Caco-2 (cell line): ENCODE results near the gene INSL3. TPM values are rescaled to one million over a fixed set of nuclear protein-coding genes. Genes with fewer than 3 reads are reported as not detected.

Source experiments
- BruUV-seq: library from RNA; stranded (reverse); fragments of 400-500 nt; replicated peaks from 2 replicates; lab custom pipeline; 2021; lab: Mats Ljungman, UMichigan
- CTCF ChIA-PET: fragments of 300-600 bp; sonication (Branson Sonifier 250); formaldehyde crosslinking; loops from one replicate; lab custom pipeline; 2022; ENCODE audit warnings: antibody characterized with exemption; lab: Charles Lee
- POLR2A ChIA-PET: fragments of 300-600 bp; sonication (Branson Sonifier 250); formaldehyde crosslinking; loops from one replicate; lab custom pipeline; 2022; ENCODE audit warnings: antibody characterized with exemption; lab: Charles Lee
- DNase-seq, 2 experiments: peaks; one replicate each; pipeline versions ENCODE4 v3.0.0 to v3.0.0-alpha.2; 2020 to 2022
- H3K27me3 ChIP-seq: replicated peaks from 2 replicates; pipeline ENCODE4 v1.6.0; 2011; ENCODE audit warnings: low read length; ENCODE audit not compliant: control insufficient read depth, insufficient read depth
- H3K36me3 ChIP-seq: 2 replicates; pipeline ENCODE4 v1.5.1; 2011; ENCODE audit warnings: low read length; ENCODE audit not compliant: control insufficient read depth, insufficient read depth
- H3K4me1 ChIP-seq: fragments of 250-450 bp; sonication (Bioruptor Pico); 2 replicates; pipeline ENCODE4 v1.5.1; 2020; ENCODE audit warnings: mild to moderate bottlenecking
- H3K4me3 ChIP-seq: 2 replicates; pipeline ENCODE4 v1.5.1; 2011; ENCODE audit warnings: low read depth, mild to moderate bottlenecking, control low read depth, low read length
- H3K9me3 ChIP-seq: fragments of 250-450 bp; sonication (Bioruptor Pico); 2 replicates; pipeline ENCODE4 v1.5.1; 2020; ENCODE audit warnings: mild to moderate bottlenecking, moderate library complexity
- H3K27ac Mint-ChIP-seq: one replicate; pipeline ENCODE4 v1.8.0; 2022; ENCODE audit warnings: mixed read lengths; ENCODE audit not compliant: unreplicated experiment
- H3K27me3 Mint-ChIP-seq: one replicate; pipeline ENCODE4 v1.8.0; 2022; ENCODE audit warnings: mixed read lengths; ENCODE audit not compliant: insufficient read depth, unreplicated experiment
- H3K36me3 Mint-ChIP-seq: one replicate; pipeline ENCODE4 v1.8.0; 2022; ENCODE audit warnings: mild to moderate bottlenecking, mixed read lengths; ENCODE audit not compliant: insufficient read depth, unreplicated experiment
- H3K4me1 Mint-ChIP-seq: one replicate; pipeline ENCODE4 v1.8.0; 2022; ENCODE audit warnings: low read depth, mixed read lengths; ENCODE audit not compliant: unreplicated experiment
- H3K4me3 Mint-ChIP-seq: one replicate; pipeline ENCODE4 v1.8.0; 2022; ENCODE audit warnings: mild to moderate bottlenecking, moderate library complexity, mixed read lengths; ENCODE audit not compliant: unreplicated experiment
- H3K9me3 Mint-ChIP-seq: one replicate; pipeline ENCODE4 v1.8.0; 2022; ENCODE audit warnings: mixed read lengths; ENCODE audit not compliant: unreplicated experiment
- intact Hi-C: fragments of 100-400 bp; cut with micrococcal nuclease; formaldehyde crosslinking; loops from one replicate; pipeline ENCODE4 v1.10.0; 2022; ENCODE audit not compliant: unreplicated experiment
- total RNA-seq: library from RNA; stranded (reverse); gene quantifications from 2 replicates; pipeline ENCODE4 v1.2.3, GENCODE V29; 2022
- TF ChIP-seq, protein P1 (sequence below), 2 experiments: fragments of 200-600 bp in 1 of 2; IDR thresholded peaks; 1 replicate in 1 of 2; 2 replicates in 1 of 2; pipeline versions ENCODE4 v1.5.1 to v1.8.0; 2011 to 2022; ENCODE audit warnings: antibody characterized with exemption in 1 of 2, control low read depth in 1 of 2, inconsistent platforms in 1 of 2, low read depth in 1 of 2, low read length in 1 of 2, mild to moderate bottlenecking in 1 of 2, moderate library complexity in 1 of 2; ENCODE audit not compliant: insufficient read depth in 1 of 2, severe bottlenecking in 1 of 2, unreplicated experiment in 1 of 2

The INSL3 gene
- total RNA-seq, 1 experiment from 2014 or later, result not detected

DNA sequence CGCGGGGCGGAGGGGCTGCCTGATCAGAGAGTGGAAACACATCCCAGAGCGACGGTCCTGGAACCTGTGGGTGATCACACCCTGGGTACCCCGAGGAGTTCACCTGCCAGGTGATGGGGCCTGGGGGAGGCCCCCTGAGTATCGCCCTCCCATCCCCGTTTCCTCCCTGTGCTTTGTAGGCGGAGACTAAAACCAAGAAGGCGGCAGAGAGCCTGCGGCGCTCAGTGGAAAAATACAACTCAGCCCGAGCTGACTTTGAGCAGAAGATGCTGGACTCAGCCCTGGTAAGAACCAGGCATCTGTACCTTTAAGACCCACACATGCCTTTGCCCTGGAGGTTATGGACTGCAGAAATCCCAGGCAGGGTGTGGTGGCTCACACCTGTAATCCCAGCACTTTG, 50.7 kb downstream of the INSL3 start:
- intact Hi-C loops, result no loop called here
- no peak for DNase-seq
- Histone ChIP-seq H3K27me3 (no peaks in the 10 kb centered on the region), H3K4me3 (no peak overlapping the region), H3K9me3 (no peaks in the 10 kb centered on the region), H3K4me1 (no peaks in the 10 kb centered on the region), H3K36me3 (no peaks in the 10 kb centered on the region)
- H3K4me1 Mint-ChIP-seq, result no peaks in the 10 kb centered on the region
- ChIA-PET POLR2A (no interaction called here), CTCF (no interaction called here)
- no peaks in the 10 kb centered on the region for H3K9me3 Mint-ChIP-seq
- H3K4me3 Mint-ChIP-seq, result no peak overlapping the region
- H3K27me3 Mint-ChIP-seq, result no peaks in the 10 kb centered on the region
- TF ChIP-seq, protein P1, sequence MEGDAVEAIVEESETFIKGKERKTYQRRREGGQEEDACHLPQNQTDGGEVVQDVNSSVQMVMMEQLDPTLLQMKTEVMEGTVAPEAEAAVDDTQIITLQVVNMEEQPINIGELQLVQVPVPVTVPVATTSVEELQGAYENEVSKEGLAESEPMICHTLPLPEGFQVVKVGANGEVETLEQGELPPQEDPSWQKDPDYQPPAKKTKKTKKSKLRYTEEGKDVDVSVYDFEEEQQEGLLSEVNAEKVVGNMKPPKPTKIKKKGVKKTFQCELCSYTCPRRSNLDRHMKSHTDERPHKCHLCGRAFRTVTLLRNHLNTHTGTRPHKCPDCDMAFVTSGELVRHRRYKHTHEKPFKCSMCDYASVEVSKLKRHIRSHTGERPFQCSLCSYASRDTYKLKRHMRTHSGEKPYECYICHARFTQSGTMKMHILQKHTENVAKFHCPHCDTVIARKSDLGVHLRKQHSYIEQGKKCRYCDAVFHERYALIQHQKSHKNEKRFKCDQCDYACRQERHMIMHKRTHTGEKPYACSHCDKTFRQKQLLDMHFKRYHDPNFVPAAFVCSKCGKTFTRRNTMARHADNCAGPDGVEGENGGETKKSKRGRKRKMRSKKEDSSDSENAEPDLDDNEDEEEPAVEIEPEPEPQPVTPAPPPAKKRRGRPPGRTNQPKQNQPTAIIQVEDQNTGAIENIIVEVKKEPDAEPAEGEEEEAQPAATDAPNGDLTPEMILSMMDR (IDR thresholded peaks at IDR 0.05; ENCODE audit: insufficient read depth in 1 of 2, low read depth in 1 of 2, low read length in 1 of 2, severe bottlenecking in 1 of 2, unreplicated experiment in 1 of 2), result no peak
- BruUV-seq, result no TSS peak
- no peaks in the 10 kb centered on the region for H3K36me3 Mint-ChIP-seq
- no peak overlapping the region for H3K27ac Mint-ChIP-seq

DNA sequence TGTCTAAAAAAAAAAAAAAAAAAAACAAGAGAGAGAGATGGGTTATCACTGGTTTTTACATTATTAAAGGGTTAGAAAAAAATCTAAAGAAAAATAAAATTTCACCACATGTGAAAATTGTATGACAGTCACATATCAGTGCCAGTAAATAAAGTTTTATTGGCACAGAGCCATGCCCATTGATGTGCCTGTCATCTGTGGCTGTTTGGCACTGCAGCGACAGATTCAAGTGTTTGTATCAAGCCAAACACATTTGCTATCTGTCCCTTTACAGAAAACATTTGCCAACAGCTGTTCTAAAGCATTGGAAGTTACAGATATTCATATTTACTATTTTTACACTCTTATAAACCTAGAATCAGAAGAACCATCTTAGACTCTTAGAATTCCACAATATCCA, 53.8 kb downstream of the INSL3 start:
- H3K4me3 ChIP-seq, result no peak overlapping the region
- Mint-ChIP-seq H3K9me3 (no peaks in the 10 kb centered on the region), H3K27ac (no peak overlapping the region), H3K4me1 (no peaks in the 10 kb centered on the region), H3K36me3 (no peaks in the 10 kb centered on the region), H3K27me3 (no peaks in the 10 kb centered on the region), H3K4me3 (no peak overlapping the region)
- no peaks in the 10 kb centered on the region for H3K36me3 ChIP-seq
- H3K27me3 ChIP-seq, result no peaks in the 10 kb centered on the region
- CTCF ChIA-PET, result interaction anchor here (0.6 to 1.7 kb wide), 3 partner anchors 89 to 164 kb away, joined by 3 to 20 read pairs (median 3); no protein-coding TSS in a partner anchor
- intact Hi-C loops, result loop anchor here (5.0 kb wide), 1 partner anchor 90 kb away; no protein-coding TSS in a partner anchor
- BruUV-seq, result no TSS peak
- no peak for DNase-seq
- H3K9me3 ChIP-seq, result no peaks in the 10 kb centered on the region
- TF ChIP-seq, protein P1 (IDR thresholded peaks at IDR 0.05; ENCODE audit: insufficient read depth in 1 of 2, low read depth in 1 of 2, low read length in 1 of 2, severe bottlenecking in 1 of 2, unreplicated experiment in 1 of 2), result no peak
- H3K4me1 ChIP-seq, result no peaks in the 10 kb centered on the region
- POLR2A ChIA-PET, result no interaction called here

DNA sequence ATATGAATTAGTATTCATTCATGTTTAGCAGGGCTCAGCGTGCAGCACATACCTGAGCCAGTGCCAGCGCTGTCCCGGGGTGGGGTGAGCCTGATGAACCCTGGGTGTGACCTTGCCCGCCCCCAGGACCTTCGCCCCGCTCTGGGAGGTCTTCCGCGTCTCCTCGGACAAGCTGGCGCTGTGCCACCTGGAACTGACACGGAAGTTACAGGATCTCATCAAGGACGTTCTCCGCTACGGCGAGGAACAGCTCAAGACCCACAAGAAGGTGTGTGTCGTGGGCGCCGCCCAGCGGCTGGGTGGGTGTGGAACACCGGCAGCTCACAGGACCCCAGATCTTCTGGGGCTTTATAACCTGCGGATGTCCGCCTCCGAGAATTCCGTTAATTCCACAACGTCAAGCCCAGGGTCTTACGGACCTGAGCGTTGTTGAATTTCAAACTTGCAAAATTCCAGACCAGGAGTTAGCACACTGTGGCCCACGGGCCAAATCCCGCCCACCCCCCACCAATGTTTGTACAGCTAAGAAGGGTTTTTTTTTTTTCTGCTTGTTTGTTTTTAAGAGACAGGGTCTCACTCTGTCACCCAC, 54.7 kb downstream of the INSL3 start:
- POLR2A ChIA-PET, result interaction anchor here (0.5 to 0.9 kb wide), 2 partner anchors 93 to 100 kb away, joined by 5 to 6 read pairs; partner anchors contain the start of gene RPL18A
- H3K9me3 ChIP-seq, result no peaks in the 10 kb centered on the region
- no TSS peak for BruUV-seq
- H3K4me1 ChIP-seq, result no peaks in the 10 kb centered on the region
- H3K4me3 ChIP-seq, result peak overlapping the region; percentile 28
- Mint-ChIP-seq H3K4me3 (peak overlapping the region; percentile 73), H3K27ac (no peak overlapping the region), H3K4me1 (no peaks in the 10 kb centered on the region), H3K27me3 (no peaks in the 10 kb centered on the region), H3K9me3 (no peaks in the 10 kb centered on the region), H3K36me3 (no peaks in the 10 kb centered on the region)
- H3K36me3 ChIP-seq, result no peaks in the 10 kb centered on the region
- CTCF ChIA-PET, result interaction anchor here (0.6 to 1.7 kb wide), 23 partner anchors 8 to 633 kb away, joined by 3 to 20 read pairs (median 5); partner anchors contain the start of genes CCDC124, MAP1S, MVB12A and RPL18A
- peak; percentile 86 to 88 for DNase-seq
- TF ChIP-seq, protein P1 (IDR thresholded peaks at IDR 0.05; ENCODE audit: insufficient read depth in 1 of 2, low read depth in 1 of 2, low read length in 1 of 2, severe bottlenecking in 1 of 2, unreplicated experiment in 1 of 2), result peak; percentile 69 to 90
- intact Hi-C loops, result loop anchor here (1.0 to 5.0 kb wide), 2 partner anchors 89 kb away; no protein-coding TSS in a partner anchor
- no peaks in the 10 kb centered on the region for H3K27me3 ChIP-seq

Other genes starting within 250 kb of the INSL3 start
- 0.18 and 0.23 TPM in 2 replicates for gene UNC13A, start 133.2 kb downstream of the INSL3 start, total RNA-seq
- 51.4 and 58.2 TPM in 2 replicates for gene MAP1S, start 102.0 kb downstream of the INSL3 start, total RNA-seq
- gene FCHO1, start 70.0 kb downstream of the INSL3 start, total RNA-seq, result 0.35 and 0.39 TPM in 2 replicates
- gene B3GNT3, start 26.4 kb downstream of the INSL3 start, total RNA-seq, result 2.8 and 4.6 TPM in 2 replicates
- gene JAK3, start 26.5 kb upstream of the INSL3 start, total RNA-seq, result not detected in 2 replicates
- gene RPL18A, start 38.4 kb upstream of the INSL3 start, total RNA-seq, result 1,599 and 1,686 TPM in 2 replicates
- 0.43 TPM in 1 of 2 replicates, not detected in the other for gene SLC5A5, start 50.4 kb upstream of the INSL3 start, total RNA-seq
- gene CCDC124, start 111.5 kb upstream of the INSL3 start, total RNA-seq, result 73.3 TPM in 2 replicates
- gene KCNN1, start 145.6 kb upstream of the INSL3 start, total RNA-seq, result not detected in 2 replicates
- gene ARRDC2, start 186.7 kb upstream of the INSL3 start, total RNA-seq, result 6.0 and 6.5 TPM in 2 replicates